H1 (cell line): ENCODE measurements around the gene TWIST2. TPM values are rescaled to one million over a fixed set of nuclear protein-coding genes. Genes with fewer than 3 reads are reported as not detected.

Source experiments
- CTCF ChIA-PET: fragments of 300-600 bp; sonication (Branson Sonifier 250); formaldehyde crosslinking; loops from one replicate; lab custom pipeline; 2021; ENCODE audit not compliant: partially characterized antibody; lab: Charles Lee
- POLR2A ChIA-PET: fragments of 300-600 bp; sonication (Branson Sonifier 250); formaldehyde crosslinking; loops from one replicate; lab custom pipeline; 2021; ENCODE audit warnings: inconsistent platforms; ENCODE audit not compliant: partially characterized antibody; lab: Charles Lee
- DNase-seq, 2 experiments: peaks; one replicate each; pipeline versions ENCODE4 v3.0.0 to v3.0.0-alpha.2; 2010 to 2022; ENCODE audit warnings: low spot score in 2 of 2, low read depth in 1 of 2, mixed read lengths in 1 of 2
- FAIRE-seq: peaks from 2 replicates; lab custom pipeline; 2011; peaks lifted over from hg19 to GRCh38; lab: Jason Lieb, UNC
- H2AFZ ChIP-seq: 2 replicates; pipeline ENCODE4 v1.8.1; 2012; ENCODE audit warnings: low read length, inconsistent platforms
- H2AK5ac ChIP-seq: 2 replicates; pipeline ENCODE4 v1.6.1; 2013; ENCODE audit warnings: low read depth, low read length
- H2BK120ac ChIP-seq: replicated peaks from 2 replicates; pipeline ENCODE3; 2013; ENCODE audit warnings: low read depth, low read length, inconsistent platforms
- H2BK12ac ChIP-seq: 2 replicates; pipeline ENCODE4 v1.6.1; 2013; ENCODE audit warnings: low read depth, low read length
- H2BK15ac ChIP-seq: 2 replicates; pipeline ENCODE4 v1.6.1; 2013; ENCODE audit warnings: low read length
- H2BK20ac ChIP-seq: 2 replicates; pipeline ENCODE4 v1.6.1; 2013; ENCODE audit warnings: low read length
- H2BK5ac ChIP-seq: 2 replicates; pipeline ENCODE4 v1.6.1; 2013; ENCODE audit warnings: low read depth, low read length
- H3K14ac ChIP-seq: 2 replicates; pipeline ENCODE4 v1.6.1; 2013; ENCODE audit warnings: inconsistent platforms; ENCODE audit not compliant: insufficient read length
- H3K18ac ChIP-seq: 2 replicates; pipeline ENCODE4 v1.6.1; 2013; ENCODE audit warnings: low read length; ENCODE audit errors: extremely low read depth
- H3K23ac ChIP-seq: 2 replicates; pipeline ENCODE4 v1.6.1; 2013; ENCODE audit warnings: inconsistent platforms; ENCODE audit not compliant: insufficient read length
- H3K23me2 ChIP-seq: 2 replicates; pipeline ENCODE4 v1.6.1; 2013; ENCODE audit warnings: low read depth, low read length
- H3K27ac ChIP-seq: 2 replicates; pipeline ENCODE4 v1.6.1; 2011; ENCODE audit warnings: low read depth, low read length, inconsistent platforms
- H3K27me3 ChIP-seq, 4 experiments: replicated peaks in 1 of 4; 1 replicate in 1 of 4; 2 replicates in 3 of 4; pipeline versions ENCODE4 v1.6.1 to v1.8.1; 2011 to 2013; ENCODE audit warnings: low read length in 3 of 4, mild to moderate bottlenecking in 3 of 4, inconsistent platforms in 2 of 4, mixed read lengths in 2 of 4, moderate library complexity in 1 of 4; ENCODE audit not compliant: control insufficient read depth in 3 of 4, insufficient read depth in 3 of 4; ENCODE audit errors: extremely low read depth in 1 of 4
- H3K36me3 ChIP-seq, 4 experiments: 2 replicates each; pipeline versions ENCODE4 v1.6.1 to v1.8.1; 2011 to 2013; ENCODE audit warnings: mild to moderate bottlenecking in 4 of 4, low read length in 3 of 4, moderate library complexity in 2 of 4, control low read depth in 1 of 4, inconsistent platforms in 1 of 4; ENCODE audit not compliant: insufficient read depth in 4 of 4, control insufficient read depth in 2 of 4
- H3K4ac ChIP-seq: replicated peaks from 2 replicates; pipeline ENCODE3; 2013; ENCODE audit warnings: low read length, low read depth, mixed read lengths, inconsistent platforms; ENCODE audit not compliant: insufficient read length
- H3K4me1 ChIP-seq, 4 experiments: replicated peaks in 1 of 4; 1 replicate in 1 of 4; 2 replicates in 3 of 4; pipeline versions ENCODE4 v1.6.1 to v1.8.1; 2011 to 2013; ENCODE audit warnings: low read length in 3 of 4, inconsistent platforms in 2 of 4, mixed read lengths in 1 of 4; ENCODE audit not compliant: insufficient read depth in 4 of 4, control insufficient read depth in 3 of 4
- H3K4me2 ChIP-seq, 2 experiments: 2 replicates each; pipeline versions ENCODE4 v1.6.1 to v1.8.1; 2011 to 2013; ENCODE audit warnings: low read depth in 2 of 2, low read length in 2 of 2, control low read depth in 1 of 2, inconsistent platforms in 1 of 2, mild to moderate bottlenecking in 1 of 2; ENCODE audit not compliant: insufficient read depth in 1 of 2
- H3K4me3 ChIP-seq, 4 experiments: fragments of 200-600, 300-600 bp in 1 of 4; sonication (generic), shearing (Covaris generic), sonication (Bioruptor Twin) in 1 of 4; 2 replicates each; pipeline versions ENCODE4 v1.5.1 to v1.8.1; 2011 to 2016; ENCODE audit warnings: low read length in 4 of 4, low read depth in 3 of 4, control low read depth in 2 of 4, inconsistent platforms in 2 of 4, mild to moderate bottlenecking in 2 of 4, mixed read lengths in 1 of 4, moderate library complexity in 1 of 4; ENCODE audit not compliant: insufficient read depth in 2 of 4; ENCODE audit errors: extremely low read depth in 1 of 4
- H3K56ac ChIP-seq: replicated peaks from 2 replicates; pipeline ENCODE3; 2013; ENCODE audit warnings: low read depth, mild to moderate bottlenecking, mixed read lengths, low read length, inconsistent platforms; ENCODE audit not compliant: insufficient read length
- H3K79me1 ChIP-seq: 2 replicates; pipeline ENCODE4 v1.6.1; 2013; ENCODE audit warnings: low read depth, low read length, control low read depth
- H3K79me2 ChIP-seq, 2 experiments: 2 replicates each; pipeline versions ENCODE4 v1.6.1 to v1.8.1; 2012 to 2013; ENCODE audit warnings: low read length in 2 of 2, mild to moderate bottlenecking in 2 of 2, inconsistent platforms in 1 of 2; ENCODE audit not compliant: insufficient read depth in 2 of 2, control insufficient read depth in 1 of 2
- H3K9ac ChIP-seq, 4 experiments: replicated peaks in 1 of 4; 1 replicate in 1 of 4; 2 replicates in 3 of 4; pipeline versions ENCODE4 v1.6.1 to v1.8.1; 2011 to 2013; ENCODE audit warnings: low read depth in 3 of 4, low read length in 3 of 4, control low read depth in 2 of 4, mild to moderate bottlenecking in 2 of 4, moderate library complexity in 2 of 4, inconsistent platforms in 1 of 4; ENCODE audit errors: extremely low read depth in 1 of 4
- H3K9me3 ChIP-seq, 2 experiments: 2 replicates each; pipeline versions ENCODE4 v1.6.1 to v1.8.1; 2012 to 2013; ENCODE audit warnings: mild to moderate bottlenecking in 2 of 2, moderate library complexity in 2 of 2, control low read depth in 1 of 2, inconsistent platforms in 1 of 2, low read depth in 1 of 2, low read length in 1 of 2, mixed read lengths in 1 of 2; ENCODE audit not compliant: insufficient read depth in 2 of 2
- H4K20me1 ChIP-seq, 2 experiments: replicated peaks in 1 of 2; 2 replicates each; pipeline versions ENCODE3 to v1.8.1; 2011 to 2013; ENCODE audit warnings: inconsistent platforms in 2 of 2, low read length in 2 of 2, mild to moderate bottlenecking in 1 of 2; ENCODE audit not compliant: insufficient read depth in 2 of 2, control insufficient read depth in 1 of 2
- H4K5ac ChIP-seq: 2 replicates; pipeline ENCODE4 v1.6.1; 2013; ENCODE audit warnings: low read length, low read depth, mixed read lengths, inconsistent platforms; ENCODE audit not compliant: insufficient read length
- H4K8ac ChIP-seq: 2 replicates; pipeline ENCODE4 v1.8.0; 2013; ENCODE audit warnings: mild to moderate bottlenecking, moderate library complexity, low read length, inconsistent platforms; ENCODE audit not compliant: insufficient read depth; ENCODE audit errors: extremely low read depth
- H4K91ac ChIP-seq: replicated peaks from 2 replicates; pipeline ENCODE3; 2013; ENCODE audit warnings: low read length, mixed read lengths, inconsistent platforms; ENCODE audit not compliant: insufficient read length
- ASH2L ChIP-seq: fragments of 200-600, 300-600 bp; sonication (generic); IDR thresholded peaks from one replicate; pipeline ENCODE4 v1.7.1; 2017; ENCODE audit warnings: low read length
- ATF3 ChIP-seq: IDR thresholded peaks from 2 replicates; pipeline ENCODE4 v1.6.1; 2011; ENCODE audit warnings: low read depth, mild to moderate bottlenecking, low read length; ENCODE audit not compliant: insufficient read depth
- CBX8 ChIP-seq: fragments of 300-800, 300-1000 bp; sonication (generic); IDR thresholded peaks from 2 replicates; pipeline ENCODE4 v1.7.1; 2016; ENCODE audit warnings: low read depth, low read length, borderline replicate concordance
- CTBP2 ChIP-seq: IDR thresholded peaks from 2 replicates; pipeline ENCODE4 v1.7.0; 2011; ENCODE audit warnings: borderline replicate concordance, mild to moderate bottlenecking, moderate library complexity, mixed read lengths, low read length; ENCODE audit not compliant: insufficient read depth, insufficient read length
- GABPA ChIP-seq: IDR thresholded peaks from 2 replicates; pipeline ENCODE4 v1.6.1; 2011; ENCODE audit warnings: mild to moderate bottlenecking, low read length, moderate library complexity, borderline replicate concordance; ENCODE audit not compliant: insufficient read depth
- JUN ChIP-seq: IDR thresholded peaks from 2 replicates; pipeline ENCODE4 v1.6.1; 2011; ENCODE audit warnings: low read depth, mild to moderate bottlenecking, improper control_type of control experiment, low read length
- KDM4A ChIP-seq: IDR thresholded peaks from one replicate; pipeline ENCODE4 v1.7.1; 2012; ENCODE audit warnings: low read depth, mild to moderate bottlenecking, moderate library complexity, low read length, inconsistent platforms; ENCODE audit not compliant: severe bottlenecking
- PHF8 ChIP-seq: fragments of 200-600 bp; sonication (generic); conservative IDR thresholded peaks from 2 replicates; pipeline ENCODE4 v1.7.1; 2012; ENCODE audit warnings: low read depth, mild to moderate bottlenecking, inconsistent platforms, low read length, moderate library complexity
- POLR2AphosphoS5 ChIP-seq: IDR thresholded peaks from 2 replicates; pipeline ENCODE4 v1.6.1; 2011; ENCODE audit warnings: low read depth, low read length
- POU5F1 ChIP-seq: IDR thresholded peaks from 2 replicates; pipeline ENCODE4 v1.6.1; 2011; ENCODE audit warnings: low read depth, mild to moderate bottlenecking, low read length, moderate library complexity
- RBBP5 ChIP-seq: IDR thresholded peaks from 2 replicates; pipeline ENCODE4 v1.7.1; 2012; ENCODE audit warnings: low read depth, mild to moderate bottlenecking, inconsistent platforms, low read length, moderate library complexity, borderline replicate concordance
- SIX5 ChIP-seq: IDR thresholded peaks from 2 replicates; pipeline ENCODE4 v1.6.1; 2011; ENCODE audit warnings: mild to moderate bottlenecking, low read depth, low read length
- SRF ChIP-seq: IDR thresholded peaks from 2 replicates; pipeline ENCODE4 v1.6.1; 2011; ENCODE audit warnings: mild to moderate bottlenecking, low read depth, low read length, moderate library complexity
- TCF12 ChIP-seq: IDR thresholded peaks from 2 replicates; pipeline ENCODE4 v1.6.1; 2011; ENCODE audit warnings: low read depth, mild to moderate bottlenecking, low read length
- WGBS, 2 experiments: shearing (Covaris generic) in 1 of 2; methylation state at CpG; one replicate each; pipeline versions ENCODE4 v1.1.6 to v1.1.7; 2013 to 2015; ENCODE audit warnings: low lambda C conversion rate in 2 of 2, mixed read lengths in 2 of 2, inconsistent platforms in 1 of 2, low coverage in 1 of 2, missing lambda C conversion rate in 1 of 2; ENCODE audit not compliant: insufficient replicate concordance in 2 of 2, insufficient coverage in 1 of 2, insufficient read length in 1 of 2; ENCODE audit errors: extremely low coverage in 1 of 2, missing lambda C conversion rate in 1 of 2; 5-methylcytosine and 5-hydroxymethylcytosine counted together
- polyA plus RNA-seq, 7 experiments: library from polyadenylated mRNA; depleted of rRNA in 3 of 7; stranded (reverse) in 5 of 7; unstranded in 2 of 7; fragments of >200 nt in 5 of 7; fragments of 200-250 nt in 2 of 7; gene quantifications; 1 replicate in 5 of 7; 2 replicates in 1 of 7; 4 replicates in 1 of 7; pipeline versions ENCODE4 v1.2.1 to v1.2.3, GENCODE V29; 2011 to 2013; ENCODE audit warnings: missing spikeins in 2 of 7, mixed read lengths in 2 of 7
- total RNA-seq: library from RNA; stranded (reverse); fragmentation: NEBNext Ultra II Directional; extraction: Animal tissue kit (Norgen Biotek cat#: 25700); gene quantifications from 2 replicates; pipeline ENCODE4 v1.2.1, GENCODE V29; 2021

The TWIST2 gene
- total and polyA plus RNA-seq, 2 of the 8 experiments (the other 6 are each of a cell fraction or from before 2014, with no cell fraction given) = 2.6 to 4.3 TPM

- H3K56ac ChIP-seq = peak overlapping the region; percentile 97
- no peak overlapping the region for H3K27ac ChIP-seq
- peaks cover 40% of the 10 kb centered on the region; the same call in 1 of the 2 replicates for H3K23me2 ChIP-seq
- peaks cover 0 to 2% (median 0%) of the 10 kb centered on the region in 4 experiments; a peak in 1 of 7 replicates for H3K4me1 ChIP-seq
- FAIRE-seq (no peak), DNase-seq (no peak)
- H3K79me1 ChIP-seq = no peaks in the 10 kb centered on the region
- no peak overlapping the region for H2AK5ac ChIP-seq
- H3K9me3 ChIP-seq = no peaks in the 10 kb centered on the region
- CTCF ChIA-PET = no interaction called here
- H3K4ac ChIP-seq = no peak overlapping the region
- H3K36me3 ChIP-seq = no peaks in the 10 kb centered on the region; a peak in 1 of 8 replicates
- H3K27me3 ChIP-seq = no peaks in the 10 kb centered on the region
- H4K5ac ChIP-seq = no peak overlapping the region
- no peak overlapping the region for H3K18ac ChIP-seq
- H2BK5ac ChIP-seq = no peak overlapping the region; the same call in 1 of the 2 replicates
- H4K91ac ChIP-seq = no peak overlapping the region
- H2BK15ac ChIP-seq = no peak overlapping the region
- peaks cover 0 to 23% of the 10 kb centered on the region in 2 experiments for H4K20me1 ChIP-seq
- H3K79me2 ChIP-seq = no peaks in the 10 kb centered on the region
- H3K4me2 ChIP-seq = no peak overlapping the region
- H3K23ac ChIP-seq = no peak overlapping the region
- 83% methylated on average over 3 of the region's 3 CpGs; no CpG with 5 or more reads in 1 of the 2 experiments for WGBS, 2 experiments
- no peak overlapping the region for H3K9ac ChIP-seq
- POLR2A ChIA-PET = no interaction called here
- no peak overlapping the region for H2AFZ ChIP-seq
- H2BK12ac ChIP-seq = no peak overlapping the region
- H2BK20ac ChIP-seq = no peak overlapping the region
- H2BK120ac ChIP-seq = no peak overlapping the region
- H3K14ac ChIP-seq = no peak overlapping the region
- H4K8ac ChIP-seq = no peak overlapping the region
- no peak overlapping the region for H3K4me3 ChIP-seq
- TF ChIP-seq PHF8 (no peak), SIX5 (no peak), TCF12 (no peak), ATF3 (no peak), SRF (no peak), ASH2L (no peak), RBBP5 (no peak), CTBP2 (no peak), POLR2AphosphoS5 (no peak), JUN (no peak), POU5F1 (no peak), CBX8 (no peak), KDM4A (no peak), GABPA (no peak)
These were observed 56.3 kb downstream of the TWIST2 start for GRCh38 chr2:238904177-238904576.
